ENCODE measurements around the gene ZHX3. TPM values are rescaled to one million over a fixed set of nuclear protein-coding genes. Genes with fewer than 3 reads are reported as not detected.

The ZHX3 gene
- total RNA-seq, 1 donor from 2014 or later = 13.4 TPM

GRCh38 chr20:41268402-41268801 lies 49.1 kb downstream of the ZHX3 start:
- DNase-seq (ENCODE audit: low read depth) = no peak
- TF ChIP-seq CTCF (conservative IDR thresholded peaks at IDR 0.05; ENCODE audit: low read depth, low read length) = no peak
- H3K4me3 ChIP-seq (ENCODE audit: low read depth, low read length) = no peak overlapping the region

- no peak for TF ChIP-seq CTCF (conservative IDR thresholded peaks at IDR 0.05; ENCODE audit: low read depth, low read length)
- DNase-seq (ENCODE audit: low read depth) = no peak
- H3K4me3 ChIP-seq (ENCODE audit: low read depth, low read length) = no peak overlapping the region
These were observed 51.6 kb downstream of the ZHX3 start for GRCh38 chr20:41265938-41266337.

GRCh38 chr20:41264819-41265218 lies 52.7 kb downstream of the ZHX3 start:
- no peak overlapping the region for H3K4me3 ChIP-seq (ENCODE audit: low read depth, low read length)
- DNase-seq (ENCODE audit: low read depth) = no peak
- no peak for TF ChIP-seq CTCF (conservative IDR thresholded peaks at IDR 0.05; ENCODE audit: low read depth, low read length)

- DNase-seq (ENCODE audit: low read depth) = no peak
These were observed 55.5 kb downstream of the ZHX3 start for GRCh38 chr20:41261790-41262717.

GRCh38 chr20:41261260-41261659 lies 56.3 kb downstream of the ZHX3 start:
- H3K4me3 ChIP-seq (ENCODE audit: low read depth, low read length) = no peak overlapping the region
- peak; percentile 15 for TF ChIP-seq CTCF (conservative IDR thresholded peaks at IDR 0.05; ENCODE audit: low read depth, low read length)
- no peak for DNase-seq (ENCODE audit: low read depth)

More at GRCh38 chr20:41261790-41262717, 55.5 kb downstream of the ZHX3 start:
- no peak for TF ChIP-seq CTCF (conservative IDR thresholded peaks at IDR 0.05; ENCODE audit: low read depth, low read length)
- no peak overlapping the region for H3K4me3 ChIP-seq (ENCODE audit: low read depth, low read length)

- no peak overlapping the region for H3K4me3 ChIP-seq (ENCODE audit: low read depth, low read length)
- TF ChIP-seq CTCF (conservative IDR thresholded peaks at IDR 0.05; ENCODE audit: low read depth, low read length) = no peak
- no peak for DNase-seq (ENCODE audit: low read depth)
These were observed 56.8 kb downstream of the ZHX3 start for GRCh38 chr20:41260734-41261220.
